ACC112 (cell line): ENCODE measurements around the gene ABCA4.

Experiments used
- H2AFZ ChIP-seq: fragments of 200-600 bp; sonication (generic); one replicate; pipeline ENCODE4 v1.6.0; 2017; ENCODE audit warnings: antibody characterized with exemption, low read length; ENCODE audit not compliant: unreplicated experiment
- H3K27ac ChIP-seq: fragments of 200-600 bp; sonication (generic); 2 replicates; pipeline ENCODE4 v1.5.1; 2014; ENCODE audit warnings: low read depth, mild to moderate bottlenecking, antibody characterized with exemption, low read length, moderate library complexity
- H3K27me3 ChIP-seq: fragments of 200-600 bp; sonication (generic); 2 replicates; pipeline ENCODE4 v1.6.1; 2014; ENCODE audit warnings: mild to moderate bottlenecking, antibody characterized with exemption, low read length, moderate library complexity, mixed read lengths; ENCODE audit not compliant: insufficient read depth
- H3K36me3 ChIP-seq: fragments of 200-600 bp; sonication (generic); 2 replicates; pipeline ENCODE4 v1.6.1; 2016; ENCODE audit warnings: mild to moderate bottlenecking, antibody characterized with exemption, low read length, moderate library complexity, mixed read lengths; ENCODE audit not compliant: insufficient read depth
- H3K4me1 ChIP-seq: fragments of 200-600 bp; sonication (generic); one replicate; pipeline ENCODE4 v1.6.1; 2016; ENCODE audit warnings: low read length, mixed read lengths; ENCODE audit not compliant: insufficient read depth, unreplicated experiment, control insufficient read depth
- H3K4me3 ChIP-seq: fragments of 200-600 bp; sonication (generic); 2 replicates; pipeline ENCODE4 v1.5.1; 2014; ENCODE audit warnings: mild to moderate bottlenecking, low read depth, low read length
- H3K79me2 ChIP-seq: fragments of 200-600 bp; sonication (generic); one replicate; pipeline ENCODE4 v1.6.0; 2016; ENCODE audit warnings: low read length; ENCODE audit not compliant: control insufficient read depth, unreplicated experiment, insufficient read depth

Gene ABCA4

DNA sequence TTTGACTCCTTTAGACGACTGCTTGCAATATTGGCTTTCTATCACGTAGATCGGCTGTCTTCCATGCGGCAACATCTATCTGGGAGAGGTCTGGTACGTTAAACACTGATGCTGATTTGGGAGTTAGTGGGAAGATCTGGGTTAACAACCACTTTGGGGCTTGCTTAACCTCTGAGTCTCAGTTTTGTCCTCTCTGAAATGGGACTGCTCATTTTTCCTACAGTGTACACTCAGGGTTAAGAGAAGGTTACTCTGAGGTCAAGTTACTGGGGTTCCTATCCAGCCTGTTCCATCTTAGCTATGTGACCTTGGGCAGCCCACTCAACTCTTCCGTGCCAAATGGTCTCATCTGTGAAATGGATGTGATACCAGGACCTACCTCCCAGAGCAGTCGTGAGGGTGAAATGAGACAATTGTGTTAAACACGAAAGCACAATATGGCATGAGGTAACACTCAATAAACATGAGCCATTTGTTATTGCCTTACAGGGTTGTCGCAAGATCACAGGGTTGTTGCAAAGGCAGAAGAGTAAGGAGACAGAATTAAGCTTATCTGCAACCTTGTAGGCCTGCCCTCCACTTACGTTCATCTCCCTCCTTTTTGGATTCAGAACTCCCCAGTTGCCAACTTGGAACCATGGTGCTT is 5.6 kb downstream of the ABCA4 start:
- H2AFZ ChIP-seq: no peak overlapping the region
- H3K79me2 ChIP-seq: no peaks in the 10 kb centered on the region
- H3K27me3 ChIP-seq: peaks cover 9% of the 10 kb centered on the region; the same call in 1 of the 2 replicates
- H3K4me1 ChIP-seq: no peaks in the 10 kb centered on the region
- H3K36me3 ChIP-seq: no peaks in the 10 kb centered on the region
- no peak overlapping the region for H3K27ac ChIP-seq
- H3K4me3 ChIP-seq: no peak overlapping the region

DNA sequence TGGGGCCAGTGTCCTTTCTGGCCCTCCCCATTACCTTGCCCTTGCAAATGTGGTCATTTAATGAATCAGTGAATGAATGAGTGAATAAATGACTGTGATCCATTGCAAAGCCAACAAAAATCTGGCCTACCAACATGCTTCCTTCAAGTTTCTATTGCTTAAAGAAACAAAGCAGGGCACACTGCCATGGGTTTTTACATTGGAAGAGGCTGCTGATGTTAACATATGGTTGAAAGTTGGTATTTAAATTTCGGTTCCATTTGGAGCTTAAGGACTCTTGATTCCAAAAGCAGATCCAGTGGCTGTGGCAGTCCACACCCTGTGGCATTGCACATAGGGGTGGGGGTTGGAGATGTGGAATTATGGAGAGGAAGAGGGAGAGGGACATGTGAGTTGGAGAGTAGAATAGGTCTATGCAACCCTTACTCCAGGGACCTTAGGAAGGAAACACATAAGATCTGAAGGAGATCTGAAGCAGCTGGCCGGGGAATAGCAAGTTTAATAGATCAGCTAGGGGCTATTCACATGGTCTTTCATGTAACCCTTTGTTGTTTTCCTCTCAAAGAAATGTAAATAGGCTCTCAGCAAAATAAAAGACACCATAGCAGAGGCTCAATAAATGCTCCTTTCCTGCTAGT is 7.2 kb downstream of the ABCA4 start:
- Histone ChIP-seq H3K4me1 (no peaks in the 10 kb centered on the region), H3K4me3 (no peak overlapping the region), H3K27ac (no peak overlapping the region), H3K27me3 (peaks cover 9% of the 10 kb centered on the region; the same call in 1 of the 2 replicates), H2AFZ (no peak overlapping the region), H3K36me3 (no peaks in the 10 kb centered on the region), H3K79me2 (no peaks in the 10 kb centered on the region)

DNA sequence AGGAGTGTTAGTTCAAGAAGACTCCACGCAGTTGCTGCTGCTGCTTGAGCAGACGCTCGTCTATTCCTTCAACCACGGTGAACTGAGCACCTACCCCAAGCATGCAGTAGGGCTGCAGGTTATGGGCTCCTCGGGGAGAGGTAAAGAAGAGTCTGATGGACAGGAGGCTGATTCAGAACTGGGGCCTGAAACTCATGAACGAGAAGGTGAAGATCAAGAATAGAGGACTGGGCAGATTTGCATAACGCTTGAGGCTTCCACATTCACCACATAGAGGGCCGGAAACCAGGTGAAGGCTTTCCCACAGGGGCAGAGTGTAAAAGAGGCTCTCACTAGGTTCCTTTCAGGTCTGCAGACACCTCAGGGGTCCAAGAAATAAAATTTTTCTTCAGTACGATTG is 9.1 kb downstream of the ABCA4 start:
- H3K36me3 ChIP-seq: no peaks in the 10 kb centered on the region
- no peak overlapping the region for H3K27ac ChIP-seq
- H3K4me3 ChIP-seq: no peak overlapping the region
- H3K4me1 ChIP-seq: no peaks in the 10 kb centered on the region
- no peak overlapping the region for H2AFZ ChIP-seq
- H3K79me2 ChIP-seq: no peaks in the 10 kb centered on the region
- H3K27me3 ChIP-seq: peaks cover 9% of the 10 kb centered on the region; the same call in 1 of the 2 replicates

DNA sequence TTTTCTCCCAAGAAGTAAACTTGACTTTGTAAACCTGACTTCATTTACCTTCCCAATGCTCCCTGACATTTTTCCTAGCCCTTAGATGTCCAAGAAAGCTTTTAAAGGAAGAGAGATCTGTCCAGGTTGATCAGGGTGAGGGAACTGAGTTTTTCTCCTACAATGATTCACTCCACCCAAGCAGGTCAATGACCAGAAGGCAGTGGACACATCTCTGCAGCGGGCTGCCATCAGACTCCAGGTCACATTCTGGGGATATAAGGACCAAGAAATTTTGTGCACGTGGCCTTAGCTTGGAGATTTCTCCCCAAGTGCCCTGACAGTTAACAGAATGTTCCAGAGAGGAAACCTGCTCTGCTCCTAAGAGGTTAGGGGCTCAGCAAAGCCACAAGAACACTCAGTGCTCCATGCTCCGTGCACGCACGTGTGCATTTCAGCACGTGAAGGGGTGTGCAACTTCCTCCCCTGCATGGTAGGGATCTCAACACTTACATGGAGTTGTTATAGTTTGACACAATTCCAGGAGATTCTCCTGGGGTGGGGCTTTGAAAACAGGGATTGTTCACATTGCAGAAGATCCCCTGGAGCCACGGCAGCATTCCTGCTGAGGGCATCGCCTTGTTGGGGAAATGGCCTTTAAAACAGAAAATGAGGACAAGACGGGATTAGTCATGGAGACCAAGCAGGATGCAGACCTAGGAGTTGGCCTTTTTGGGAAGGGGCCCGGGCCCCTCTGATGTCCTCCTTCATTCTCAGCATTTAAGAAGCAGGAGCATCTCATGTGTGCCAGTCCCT is 9.8 kb downstream of the ABCA4 start:
- H2AFZ ChIP-seq: no peak overlapping the region
- H3K27ac ChIP-seq: no peak overlapping the region
- no peak overlapping the region for H3K4me3 ChIP-seq
- no peaks in the 10 kb centered on the region for H3K4me1 ChIP-seq
- no peaks in the 10 kb centered on the region for H3K36me3 ChIP-seq
- H3K79me2 ChIP-seq: no peaks in the 10 kb centered on the region
- H3K27me3 ChIP-seq: peaks cover 9% of the 10 kb centered on the region; the same call in 1 of the 2 replicates

DNA sequence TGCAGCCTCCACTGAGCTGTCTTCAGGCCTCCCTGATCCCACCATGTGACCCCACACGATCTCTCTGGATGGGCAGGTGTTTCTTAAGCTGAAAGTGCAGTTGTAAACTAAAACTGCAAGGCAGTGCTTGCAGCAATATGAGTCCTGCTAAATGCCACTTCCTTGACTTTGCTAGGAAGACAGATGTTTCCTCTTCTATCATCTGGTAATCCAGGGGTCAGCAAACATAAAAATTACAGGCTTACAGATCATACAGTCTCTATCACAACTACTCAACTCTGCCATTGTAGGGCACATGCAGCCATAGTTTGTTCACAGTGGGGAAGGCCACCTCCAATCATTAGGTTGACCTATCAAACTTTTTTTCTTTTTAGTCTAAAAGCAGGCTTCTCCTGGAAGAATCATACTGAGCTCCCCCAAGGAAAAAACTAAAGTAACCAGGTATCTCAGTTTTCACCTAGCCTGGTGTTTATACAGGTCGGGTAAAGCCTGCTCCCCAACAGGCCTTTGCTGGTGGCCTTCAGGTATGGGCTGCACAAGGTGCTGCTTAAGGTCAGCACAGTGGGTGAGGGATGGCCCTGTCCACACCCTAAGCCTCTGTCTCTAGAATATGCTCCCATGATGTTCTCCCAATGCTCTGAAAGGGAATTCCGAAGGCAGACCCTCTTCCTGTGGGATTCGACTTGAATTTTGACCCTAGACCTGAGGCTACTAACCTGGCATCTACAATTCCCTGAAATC is 10.8 kb downstream of the ABCA4 start:
- H3K27me3 ChIP-seq: peaks cover 9% of the 10 kb centered on the region; the same call in 1 of the 2 replicates
- H3K4me3 ChIP-seq: no peak overlapping the region
- no peaks in the 10 kb centered on the region for H3K4me1 ChIP-seq
- H2AFZ ChIP-seq: no peak overlapping the region
- H3K79me2 ChIP-seq: no peaks in the 10 kb centered on the region
- no peaks in the 10 kb centered on the region for H3K36me3 ChIP-seq
- no peak overlapping the region for H3K27ac ChIP-seq

DNA sequence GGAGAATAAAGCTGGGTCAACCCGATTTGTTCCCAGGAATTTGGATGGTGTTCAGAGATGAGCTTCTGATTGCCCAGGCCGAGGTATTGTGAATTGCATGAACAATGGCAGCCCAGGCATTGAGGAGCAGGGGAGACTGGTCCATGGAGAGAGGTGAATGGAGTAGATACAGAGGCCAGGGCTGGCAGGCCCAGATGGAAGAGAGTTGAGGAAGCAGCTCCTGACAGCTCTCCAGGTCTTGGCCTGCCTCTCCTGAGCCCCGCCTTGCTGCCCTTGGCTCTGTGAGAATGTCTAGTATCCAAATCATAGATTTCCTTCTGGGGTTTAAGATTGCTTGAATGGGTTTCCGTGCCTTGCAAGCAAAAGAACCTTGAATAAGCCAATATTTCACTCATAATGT is 11.5 kb downstream of the ABCA4 start:
- H3K4me1 ChIP-seq: no peaks in the 10 kb centered on the region
- H3K79me2 ChIP-seq: no peaks in the 10 kb centered on the region
- no peak overlapping the region for H3K27ac ChIP-seq
- H3K36me3 ChIP-seq: no peaks in the 10 kb centered on the region
- H3K27me3 ChIP-seq: peaks cover 9% of the 10 kb centered on the region; the same call in 1 of the 2 replicates
- H3K4me3 ChIP-seq: no peak overlapping the region
- H2AFZ ChIP-seq: no peak overlapping the region

DNA sequence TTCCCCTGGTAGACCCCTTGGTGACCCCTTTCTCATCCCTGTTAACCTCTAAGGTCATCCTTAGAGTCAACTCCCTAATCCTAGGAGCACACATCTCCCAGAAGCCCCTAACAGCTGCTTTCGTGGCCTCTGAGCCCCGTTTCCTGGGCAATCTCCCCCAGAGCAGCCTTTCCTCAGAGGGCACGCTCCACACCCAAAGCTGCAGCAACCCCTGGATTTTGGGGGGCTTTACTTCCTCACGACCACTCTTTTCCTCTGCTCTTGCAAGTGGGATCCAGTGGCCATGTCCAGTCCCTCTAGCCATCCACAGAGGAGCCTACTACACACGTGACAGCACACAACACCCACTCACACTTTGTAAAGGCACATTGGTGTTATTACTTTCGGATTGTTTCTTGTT is 13.8 kb downstream of the ABCA4 start:
- Histone ChIP-seq H3K36me3 (no peaks in the 10 kb centered on the region), H3K4me3 (no peak overlapping the region), H2AFZ (no peak overlapping the region), H3K4me1 (no peaks in the 10 kb centered on the region), H3K79me2 (no peaks in the 10 kb centered on the region), H3K27me3 (no peaks in the 10 kb centered on the region), H3K27ac (no peak overlapping the region)

DNA sequence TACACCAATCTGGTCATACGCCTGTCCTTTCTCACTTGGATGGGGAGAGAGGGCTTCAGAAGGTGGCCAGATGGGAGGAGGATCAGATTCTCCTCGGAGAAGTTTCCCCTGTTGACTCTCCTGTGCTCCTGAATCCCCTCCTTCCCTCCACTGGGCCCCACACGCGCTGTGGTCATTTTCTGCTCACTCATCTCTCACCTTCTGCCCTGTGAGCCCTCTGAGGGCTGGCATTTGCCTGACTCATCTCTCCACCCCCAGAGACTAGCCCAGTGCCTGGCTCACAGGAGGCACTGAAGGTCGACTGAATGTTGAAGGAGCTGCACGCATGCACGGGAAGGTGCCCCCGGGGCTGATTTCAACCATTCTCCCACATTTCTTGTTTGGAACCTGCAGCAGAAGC is 14.2 kb downstream of the ABCA4 start:
- H3K4me1 ChIP-seq: no peaks in the 10 kb centered on the region

DNA sequence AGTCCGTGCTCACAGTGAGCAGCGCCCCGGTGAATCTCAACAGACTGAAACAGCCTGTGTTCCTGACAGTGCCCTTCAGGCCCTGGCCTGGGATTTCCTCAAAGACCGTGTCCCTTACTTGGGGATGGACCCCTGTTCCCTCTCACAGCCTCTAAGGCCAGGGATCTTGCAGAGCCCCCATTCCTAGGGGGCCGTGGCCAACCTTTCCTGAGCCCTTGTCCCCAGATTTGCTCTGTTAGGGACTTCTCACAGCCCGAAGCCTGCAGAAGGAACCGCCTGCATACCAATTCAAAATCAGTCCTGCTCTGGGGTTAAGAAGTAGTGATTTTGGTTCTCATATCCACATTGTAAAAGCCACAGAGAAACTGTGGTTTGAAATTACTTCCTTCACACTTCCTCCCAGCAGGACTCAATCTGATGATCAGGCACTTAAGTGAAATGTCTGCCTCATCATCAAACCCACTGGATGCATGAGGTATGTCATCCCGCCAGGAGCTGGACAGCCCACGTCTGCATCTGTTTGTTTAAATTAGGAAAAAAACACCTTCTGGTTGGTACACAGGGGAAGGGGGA is 14.9 kb downstream of the ABCA4 start:
- H3K4me1 ChIP-seq: no peaks in the 10 kb centered on the region
- H3K36me3 ChIP-seq: no peaks in the 10 kb centered on the region
- H2AFZ ChIP-seq: no peak overlapping the region
- H3K27me3 ChIP-seq: no peaks in the 10 kb centered on the region; the same call in 1 of the 2 replicates
- H3K4me3 ChIP-seq: no peak overlapping the region
- no peak overlapping the region for H3K27ac ChIP-seq
- no peaks in the 10 kb centered on the region for H3K79me2 ChIP-seq

More for the DNA sequence above, 14.2 kb downstream of the ABCA4 start:
- no peaks in the 10 kb centered on the region for H3K79me2 ChIP-seq
- H3K4me3 ChIP-seq: no peak overlapping the region
- no peak overlapping the region for H3K27ac ChIP-seq
- H3K27me3 ChIP-seq: no peaks in the 10 kb centered on the region
- no peak overlapping the region for H2AFZ ChIP-seq
- no peaks in the 10 kb centered on the region for H3K36me3 ChIP-seq

DNA sequence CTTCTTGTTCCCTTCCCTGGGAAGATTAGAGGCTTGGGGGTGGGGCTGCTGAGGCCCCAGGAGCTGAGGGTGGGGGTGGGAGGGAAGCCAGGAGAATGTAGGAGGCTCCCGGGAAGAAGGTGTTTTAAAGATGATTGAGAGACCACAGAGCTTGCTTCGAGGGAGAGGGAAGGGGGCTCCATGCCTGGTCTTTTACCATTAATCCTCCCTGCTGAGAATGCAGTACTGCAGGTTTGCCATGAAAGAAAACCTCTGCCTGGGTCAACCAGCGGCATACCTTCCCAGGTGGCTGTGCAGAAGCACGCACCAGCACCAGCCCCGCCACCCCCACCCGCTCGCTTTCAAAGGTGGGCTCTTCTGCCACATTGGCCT is 15.4 kb downstream of the ABCA4 start:
- Histone ChIP-seq H3K4me3 (no peak overlapping the region), H3K36me3 (no peaks in the 10 kb centered on the region), H3K27ac (no peak overlapping the region), H3K79me2 (no peaks in the 10 kb centered on the region), H2AFZ (no peak overlapping the region), H3K27me3 (no peaks in the 10 kb centered on the region; the same call in 1 of the 2 replicates), H3K4me1 (no peaks in the 10 kb centered on the region)
